IgD-negative memory B cell (primary cell): ENCODE measurements around the gene TBC1D20. TPM values are rescaled to one million over a fixed set of nuclear protein-coding genes. Genes with fewer than 3 reads are reported as not detected.

Source experiments
- H3K27ac Mint-ChIP-seq, 3 donors: one replicate each; pipeline ENCODE4 v1.8.0; 2020 to 2022; ENCODE audit warnings: mild to moderate bottlenecking in 3 of 3, mixed read lengths in 3 of 3, moderate library complexity in 1 of 3
- H3K27me3 Mint-ChIP-seq: one replicate; pipeline ENCODE4 v1.8.0; 2021; ENCODE audit warnings: mixed read lengths
- H3K36me3 Mint-ChIP-seq: one replicate; pipeline ENCODE4 v1.8.0; 2020; ENCODE audit warnings: mild to moderate bottlenecking, mixed read lengths
- H3K4me1 Mint-ChIP-seq, 3 donors: one replicate each; pipeline ENCODE4 v1.8.0; 2020 to 2022; ENCODE audit warnings: mixed read lengths in 3 of 3, mild to moderate bottlenecking in 1 of 3
- H3K4me3 Mint-ChIP-seq, 4 donors: one replicate each; pipeline ENCODE4 v1.8.0; 2020 to 2022; ENCODE audit warnings: mild to moderate bottlenecking in 4 of 4, mixed read lengths in 4 of 4, moderate library complexity in 3 of 4
- H3K9me3 Mint-ChIP-seq, 3 donors: one replicate each; pipeline ENCODE4 v1.8.0; 2020 to 2021; ENCODE audit warnings: mixed read lengths in 3 of 3, mild to moderate bottlenecking in 1 of 3
- polyA plus RNA-seq: library from polyadenylated mRNA; unstranded; fragments of 300-500 nt; fragmentation: Illumina TruSeq; gene quantifications from one replicate; pipeline ENCODE4 v1.2.3, GENCODE V29; 2021

TBC1D20 gene
- polyA plus RNA-seq, 1 donor from 2014 or later = 19.0 TPM

- Mint-ChIP-seq H3K27me3 (no peaks in the 10 kb centered on the region), H3K4me1 (peaks cover 35 to 45% (median 41%) of the 10 kb centered on the region in 3 donors), H3K4me3 (peak overlapping the region; percentile 69 to 96 (median 82)), H3K9me3 (no peaks in the 10 kb centered on the region), H3K27ac (peak overlapping the region in 2 of 3 donors; percentile 54 to 59), H3K36me3 (peaks cover 4% of the 10 kb centered on the region)
These were observed 24.4 kb downstream of the TBC1D20 start for GRCh38 chr20:437787-438486.

- no peaks in the 10 kb centered on the region for H3K27me3 Mint-ChIP-seq
- peaks cover 6% of the 10 kb centered on the region for H3K36me3 Mint-ChIP-seq
- no peak overlapping the region for H3K27ac Mint-ChIP-seq
- no peaks in the 10 kb centered on the region for H3K9me3 Mint-ChIP-seq
- H3K4me3 Mint-ChIP-seq = peak overlapping the region in 1 of 4 donors; percentile 41
- peaks cover 35 to 45% (median 42%) of the 10 kb centered on the region in 3 donors for H3K4me1 Mint-ChIP-seq
These were observed 25.9 kb downstream of the TBC1D20 start for GRCh38 chr20:436476-436875.

- Mint-ChIP-seq H3K4me1 (peaks cover 35 to 47% (median 42%) of the 10 kb centered on the region in 3 donors), H3K27me3 (no peaks in the 10 kb centered on the region), H3K9me3 (no peaks in the 10 kb centered on the region), H3K27ac (no peak overlapping the region), H3K36me3 (peaks cover 4% of the 10 kb centered on the region), H3K4me3 (peak overlapping the region in 1 of 4 donors; percentile 68)
These were observed 26.8 kb downstream of the TBC1D20 start for GRCh38 chr20:435558-435957.

- Mint-ChIP-seq H3K27me3 (no peaks in the 10 kb centered on the region), H3K36me3 (peaks cover 4% of the 10 kb centered on the region), H3K4me3 (peak overlapping the region in 1 of 4 donors; percentile 43), H3K4me1 (peaks cover 35 to 45% (median 40%) of the 10 kb centered on the region in 3 donors), H3K9me3 (no peaks in the 10 kb centered on the region), H3K27ac (peak overlapping the region in 1 of 3 donors; percentile 94)
These were observed 27.5 kb downstream of the TBC1D20 start for GRCh38 chr20:434661-435419.

GRCh38 chr20:434221-434620 lies 28.1 kb downstream of the TBC1D20 start:
- peaks cover 4% of the 10 kb centered on the region for H3K36me3 Mint-ChIP-seq
- no peaks in the 10 kb centered on the region for H3K9me3 Mint-ChIP-seq
- peak overlapping the region in 3 of 4 donors; percentile 43 to 70 (median 60) for H3K4me3 Mint-ChIP-seq
- H3K27ac Mint-ChIP-seq = peak overlapping the region in 1 of 3 donors; percentile 94
- no peaks in the 10 kb centered on the region for H3K27me3 Mint-ChIP-seq
- H3K4me1 Mint-ChIP-seq = peaks cover 33 to 40% (median 35%) of the 10 kb centered on the region in 3 donors

GRCh38 chr20:433300-433975 lies 28.9 kb downstream of the TBC1D20 start:
- no peaks in the 10 kb centered on the region for H3K27me3 Mint-ChIP-seq
- H3K36me3 Mint-ChIP-seq = peaks cover 4% of the 10 kb centered on the region
- peak overlapping the region; percentile 20 to 98 (median 94) for H3K27ac Mint-ChIP-seq
- no peaks in the 10 kb centered on the region for H3K9me3 Mint-ChIP-seq
- peaks cover 25 to 32% (median 27%) of the 10 kb centered on the region in 3 donors for H3K4me1 Mint-ChIP-seq
- H3K4me3 Mint-ChIP-seq = peak overlapping the region; percentile 26 to 89 (median 78)

- H3K9me3 Mint-ChIP-seq = no peaks in the 10 kb centered on the region
- peak overlapping the region in 3 of 4 donors; percentile 26 to 89 (median 86) for H3K4me3 Mint-ChIP-seq
- H3K4me1 Mint-ChIP-seq = peaks cover 20 to 27% (median 22%) of the 10 kb centered on the region in 3 donors
- peaks cover 4% of the 10 kb centered on the region for H3K36me3 Mint-ChIP-seq
- H3K27me3 Mint-ChIP-seq = no peaks in the 10 kb centered on the region
- H3K27ac Mint-ChIP-seq = peak overlapping the region; percentile 20 to 98 (median 94)
These were observed 29.5 kb downstream of the TBC1D20 start for GRCh38 chr20:432677-433299.

- peak overlapping the region in 1 of 4 donors; percentile 72 for H3K4me3 Mint-ChIP-seq
- H3K27me3 Mint-ChIP-seq = no peaks in the 10 kb centered on the region
- peaks cover 4% of the 10 kb centered on the region for H3K36me3 Mint-ChIP-seq
- no peaks in the 10 kb centered on the region for H3K9me3 Mint-ChIP-seq
- H3K27ac Mint-ChIP-seq = no peak overlapping the region
- peaks cover 14 to 22% (median 16%) of the 10 kb centered on the region in 3 donors for H3K4me1 Mint-ChIP-seq
These were observed 30.1 kb downstream of the TBC1D20 start for GRCh38 chr20:432208-432607.

GRCh38 chr20:431012-431904 lies 31.1 kb downstream of the TBC1D20 start:
- no peaks in the 10 kb centered on the region for H3K9me3 Mint-ChIP-seq
- peak overlapping the region in 1 of 4 donors; percentile 73 for H3K4me3 Mint-ChIP-seq
- H3K27me3 Mint-ChIP-seq = no peaks in the 10 kb centered on the region
- peaks cover 7% of the 10 kb centered on the region for H3K36me3 Mint-ChIP-seq
- peaks cover 11 to 19% (median 14%) of the 10 kb centered on the region in 3 donors for H3K4me1 Mint-ChIP-seq
- peak overlapping the region in 2 of 3 donors; percentile 80 to 84 for H3K27ac Mint-ChIP-seq

GRCh38 chr20:430091-430999 lies 32.0 kb downstream of the TBC1D20 start:
- Mint-ChIP-seq H3K27ac (peak overlapping the region in 1 of 3 donors; percentile 59), H3K4me1 (peaks cover 8 to 19% (median 11%) of the 10 kb centered on the region in 3 donors), H3K9me3 (no peaks in the 10 kb centered on the region), H3K4me3 (no peak overlapping the region), H3K27me3 (no peaks in the 10 kb centered on the region), H3K36me3 (peaks cover 9% of the 10 kb centered on the region)

- no peaks in the 10 kb centered on the region for H3K27me3 Mint-ChIP-seq
- H3K27ac Mint-ChIP-seq = no peak overlapping the region
- H3K9me3 Mint-ChIP-seq = no peaks in the 10 kb centered on the region
These were observed 33.6 kb downstream of the TBC1D20 start for GRCh38 chr20:428658-429200.

GRCh38 chr20:427849-428657 lies 34.3 kb downstream of the TBC1D20 start:
- H3K4me3 Mint-ChIP-seq = peak overlapping the region in 1 of 4 donors; percentile 59
- no peak overlapping the region for H3K27ac Mint-ChIP-seq
- peaks cover 8% of the 10 kb centered on the region for H3K36me3 Mint-ChIP-seq
- no peaks in the 10 kb centered on the region for H3K9me3 Mint-ChIP-seq
- peaks cover under 1 to 3% (median 2%) of the 10 kb centered on the region in 3 donors for H3K4me1 Mint-ChIP-seq
- H3K27me3 Mint-ChIP-seq = no peaks in the 10 kb centered on the region

More at GRCh38 chr20:428658-429200, 33.6 kb downstream of the TBC1D20 start:
- Mint-ChIP-seq H3K4me3 (no peak overlapping the region), H3K4me1 (peaks cover 7 to 10% (median 9%) of the 10 kb centered on the region in 3 donors), H3K36me3 (peaks cover 8% of the 10 kb centered on the region)
